Stimulated activated naive CD4-positive, alpha-beta T cell treated with Interleukin-2 at 50 U/mL for 16 hours (primary cell): ENCODE measurements around the gene ST6GALNAC3.
"Not testable (repeated sequence)": the region's sequence is repeated elsewhere in the genome, so short reads cannot be mapped to it uniquely, and the experiment has no call there.

Source experiments
- DNase-seq: peaks from one replicate; lab custom pipeline; 2025; lab: John Stamatoyannopoulos, UW

ST6GALNAC3 gene

DNA sequence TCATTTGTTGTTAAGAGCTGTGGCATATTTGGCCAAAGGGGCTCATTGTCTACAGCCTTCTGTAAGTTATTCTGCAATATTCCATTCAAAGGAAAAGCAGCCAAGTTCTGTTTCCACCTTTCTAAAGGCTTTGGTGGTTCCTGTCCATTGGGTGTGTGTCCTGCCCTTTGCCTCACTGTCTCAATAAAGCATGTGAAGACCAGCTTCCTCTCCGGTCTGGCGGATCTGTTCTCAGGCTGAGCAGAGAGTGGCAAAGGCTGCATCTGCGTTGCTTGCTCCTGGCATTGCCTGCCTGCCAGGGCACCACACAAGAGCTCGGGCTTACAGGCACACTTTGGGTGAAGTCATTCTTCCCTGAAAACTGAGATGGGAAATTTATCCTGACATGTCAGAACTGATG, 34.9 kb downstream of the ST6GALNAC3 start:
- no peak for DNase-seq

GRCh38 chr1:76109901-76110560, 35.5 kb downstream of the ST6GALNAC3 start:
- DNase-seq: no peak

GRCh38 chr1:76110666-76111065, 36.1 kb downstream of the ST6GALNAC3 start:
- DNase-seq: no peak

- not testable (repeated sequence) for DNase-seq
Observed at GRCh38 chr1:76112321-76112720, 37.8 kb downstream of the ST6GALNAC3 start.

DNA sequence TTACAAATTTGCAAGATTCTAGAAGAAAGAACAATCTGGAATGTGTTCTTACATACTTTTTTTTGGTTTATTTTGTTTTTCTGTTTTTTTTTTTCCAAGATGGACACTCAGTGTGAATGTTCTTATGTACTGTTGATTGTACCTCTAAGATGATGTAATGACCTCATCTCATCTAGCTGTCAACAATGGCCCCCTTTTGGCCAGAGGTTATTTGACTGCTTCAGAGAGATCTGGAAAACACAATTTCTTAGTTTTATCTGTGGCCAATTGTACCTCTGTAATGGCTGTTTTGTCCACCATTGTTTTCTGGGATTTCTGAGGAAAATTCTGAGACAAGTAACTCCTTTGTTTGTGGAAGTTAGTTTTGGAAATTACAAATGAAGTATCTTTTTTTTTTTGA, 38.9 kb downstream of the ST6GALNAC3 start:
- DNase-seq: no peak

GRCh38 chr1:76115171-76115570, 40.6 kb downstream of the ST6GALNAC3 start:
- DNase-seq: no peak

DNA sequence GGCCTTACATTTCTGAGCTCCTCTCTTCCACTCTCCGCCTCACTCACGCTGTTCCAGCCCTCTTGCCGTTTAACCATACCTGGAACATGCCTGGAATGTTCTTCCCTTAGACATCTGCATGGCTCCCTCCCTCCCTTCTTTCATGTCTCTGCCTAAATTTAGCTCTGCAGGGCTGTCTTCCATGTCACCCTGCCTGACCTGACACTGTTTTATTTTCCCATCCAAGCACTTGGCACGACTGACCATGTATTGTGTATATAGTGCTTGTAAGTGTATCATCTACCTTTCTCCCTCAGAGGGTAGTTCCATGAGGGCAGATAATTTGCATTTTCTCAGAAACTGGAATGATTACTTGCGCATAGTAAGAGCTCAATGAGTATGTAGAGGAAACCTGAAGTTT, 47.3 kb downstream of the ST6GALNAC3 start:
- no peak for DNase-seq

DNA sequence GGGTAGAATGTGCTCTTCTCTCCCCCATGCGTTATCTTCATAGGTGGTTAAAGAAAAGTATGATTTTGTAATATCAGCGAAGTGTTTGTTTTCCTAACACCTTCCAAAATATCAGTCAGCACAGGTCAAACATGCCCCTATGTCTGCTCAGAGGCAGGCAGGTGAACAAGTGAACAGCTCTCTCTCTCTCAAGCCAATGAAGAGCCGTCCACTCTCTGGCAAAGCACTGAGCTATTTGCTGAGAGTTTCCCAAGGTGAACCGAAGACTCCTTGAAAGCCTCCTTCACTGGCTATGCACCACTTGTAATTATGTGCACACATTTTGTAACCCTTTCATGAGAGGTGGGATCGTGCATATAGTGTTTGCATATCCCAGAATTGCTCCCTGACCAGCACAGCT, 47.7 kb downstream of the ST6GALNAC3 start:
- DNase-seq: no peak

DNA sequence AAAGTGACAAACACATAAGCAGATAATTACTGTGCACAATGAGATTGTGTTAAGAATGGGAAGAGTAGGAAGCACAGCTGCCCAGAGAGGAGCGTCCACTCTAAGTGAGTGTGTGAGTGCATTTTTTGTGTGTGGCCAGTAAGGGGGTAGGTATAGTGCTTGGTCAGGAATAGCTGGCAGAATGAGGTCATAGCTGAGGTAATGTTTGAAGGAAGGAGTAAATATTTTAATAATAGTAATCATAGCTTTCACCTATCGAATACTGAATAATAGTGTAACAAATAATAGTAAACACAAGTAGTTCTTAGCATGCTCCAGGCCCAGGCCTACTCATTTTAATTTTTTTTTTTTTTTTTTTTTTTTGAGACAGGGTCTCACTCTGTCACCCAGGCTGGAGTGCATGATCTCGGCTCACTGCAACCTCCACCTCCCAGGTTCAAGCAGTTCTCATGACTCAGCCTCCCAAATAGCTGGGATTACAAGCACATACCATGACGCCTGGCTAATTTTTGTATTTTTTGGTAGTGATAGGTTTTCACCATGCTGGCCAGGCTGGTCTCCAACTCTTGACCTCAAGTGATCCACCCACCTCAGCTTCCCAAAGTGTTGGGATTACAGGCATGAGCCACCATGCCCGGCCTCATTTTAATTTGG, 49.0 kb downstream of the ST6GALNAC3 start:
- not testable (repeated sequence) for DNase-seq

DNA sequence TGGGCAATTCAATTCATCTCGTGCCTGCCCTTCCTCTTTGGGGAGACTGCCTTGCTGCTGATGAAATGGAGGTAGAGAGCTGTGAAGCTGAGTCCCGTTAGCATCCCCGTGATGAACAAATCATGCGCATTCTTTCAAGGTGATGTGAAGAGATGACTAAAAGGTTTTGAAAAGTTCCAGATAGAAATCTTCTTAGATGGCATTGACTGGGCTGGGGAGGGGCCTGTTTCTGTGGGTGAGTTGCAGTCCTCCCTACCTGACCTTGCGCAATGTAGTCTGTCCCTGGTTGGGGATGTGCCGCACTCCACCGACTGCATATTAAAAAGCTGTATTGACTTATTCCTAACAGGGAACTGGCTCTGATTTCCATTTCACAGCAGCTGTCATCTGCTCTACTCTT, 49.6 kb downstream of the ST6GALNAC3 start:
- no peak for DNase-seq

DNA sequence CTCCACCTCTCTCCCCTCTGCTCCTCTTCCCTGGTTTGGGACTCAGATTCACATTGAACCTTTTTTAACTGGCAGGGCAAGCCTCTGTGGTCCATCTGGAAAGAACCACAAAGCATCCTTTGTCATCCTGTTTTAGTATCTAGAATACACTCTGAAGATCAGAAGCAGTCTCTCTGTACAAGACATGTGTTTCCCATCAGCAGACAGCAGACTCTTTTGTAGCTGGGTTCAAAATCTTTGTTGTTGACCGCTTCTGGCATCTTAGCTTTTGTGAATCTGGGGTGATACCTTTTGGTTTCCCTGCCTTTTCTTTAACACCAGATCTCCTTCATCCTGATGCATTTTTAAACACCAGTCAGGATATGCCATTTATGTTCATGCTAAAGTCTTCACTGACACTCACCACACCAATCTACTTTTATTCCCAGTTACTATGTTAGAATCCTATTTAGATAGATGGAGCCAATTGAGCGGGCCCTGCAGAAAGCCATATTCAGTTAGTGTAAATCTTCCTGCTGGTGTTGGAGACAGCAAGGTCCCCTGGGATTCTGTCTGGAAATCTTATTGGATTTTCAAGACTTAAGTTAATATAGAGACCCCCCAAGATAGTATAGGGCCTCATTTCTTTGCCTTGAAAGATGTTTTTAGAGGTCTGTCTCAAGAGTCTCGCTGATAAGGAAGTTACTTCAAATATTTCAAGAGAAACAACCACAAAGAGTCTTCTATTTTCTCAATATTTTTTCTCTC, 51.1 kb downstream of the ST6GALNAC3 start:
- DNase-seq: no peak

GRCh38 chr1:76128096-76128495, 53.5 kb downstream of the ST6GALNAC3 start:
- DNase-seq: no peak

DNA sequence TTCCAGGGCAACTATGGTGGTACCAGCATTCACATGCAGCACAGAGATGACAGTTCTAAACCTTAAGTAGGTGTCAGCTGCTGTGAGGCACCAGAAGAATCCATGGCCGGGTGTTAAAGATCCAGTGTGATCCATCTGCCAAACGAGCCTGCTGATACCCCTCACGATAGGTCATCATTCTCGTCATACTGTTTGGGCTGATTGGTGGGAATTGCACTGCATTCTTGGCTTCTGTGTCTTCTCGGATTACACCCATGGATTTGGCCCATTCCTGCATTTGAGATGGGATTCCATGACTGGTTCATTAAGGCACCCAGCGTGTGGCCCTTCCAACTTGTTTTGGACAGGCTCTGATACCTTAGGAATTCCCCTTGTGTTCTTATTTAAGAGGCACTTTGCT, 55.2 kb downstream of the ST6GALNAC3 start:
- no peak for DNase-seq

DNA sequence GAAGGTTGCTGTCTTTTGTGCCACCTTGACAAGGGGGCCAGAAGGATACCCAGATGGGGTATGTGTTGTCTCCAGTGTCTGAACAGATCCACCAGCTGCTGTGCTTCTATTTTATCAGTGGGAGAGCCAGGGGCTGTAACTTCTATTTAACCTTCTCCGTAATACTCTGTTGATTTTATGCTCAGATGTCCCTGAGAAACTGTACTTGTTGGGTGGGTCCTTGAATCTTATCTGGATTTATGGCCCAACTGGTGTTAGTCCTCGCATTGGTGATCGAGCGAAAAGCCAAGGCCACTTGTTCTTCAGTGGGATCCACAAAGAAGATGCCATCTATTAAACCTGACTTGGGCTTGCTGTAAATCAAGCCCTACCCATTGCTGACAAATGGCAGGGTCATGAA, 56.4 kb downstream of the ST6GALNAC3 start:
- no peak for DNase-seq

GRCh38 chr1:76133977-76134376, 59.4 kb downstream of the ST6GALNAC3 start:
- no peak for DNase-seq

GRCh38 chr1:76135835-76136234, 61.3 kb downstream of the ST6GALNAC3 start:
- DNase-seq: no peak

DNA sequence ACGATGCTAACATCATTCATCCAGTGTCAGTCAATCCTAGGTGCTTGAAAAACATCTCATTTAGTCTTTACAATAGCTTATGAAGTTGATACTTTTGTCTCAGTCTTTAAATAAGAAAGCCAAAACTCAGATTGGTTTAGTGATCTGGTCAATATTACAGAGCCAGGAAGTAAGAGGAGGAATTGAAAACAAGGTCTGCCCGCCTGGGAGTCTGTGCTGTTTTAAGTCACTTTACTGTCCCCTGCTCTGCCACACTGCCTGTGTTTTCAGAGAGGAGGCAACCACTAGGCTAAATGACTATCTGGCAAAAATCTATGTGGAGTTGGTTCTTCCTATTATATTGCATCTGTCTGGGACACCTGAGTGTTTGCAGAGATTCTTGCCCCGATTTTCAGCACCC, 62.3 kb downstream of the ST6GALNAC3 start:
- no peak for DNase-seq

DNA sequence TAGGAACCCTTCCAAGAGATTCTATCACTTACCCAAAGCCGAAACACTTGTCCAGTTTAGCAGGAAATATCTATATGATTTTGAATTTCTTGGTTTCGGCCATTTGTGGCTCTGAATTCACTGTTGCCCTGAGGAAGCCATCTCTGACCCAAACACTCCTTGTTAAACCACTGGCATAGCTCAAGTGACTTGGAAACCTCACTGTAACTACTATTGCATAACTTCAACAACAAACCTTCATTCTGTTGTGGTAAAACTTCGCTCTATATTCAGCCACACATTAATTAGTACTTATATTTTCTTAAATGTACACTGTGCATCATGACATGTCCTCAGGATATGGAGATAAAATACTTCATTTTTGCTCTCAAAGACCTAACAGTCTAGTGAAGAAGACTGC, 63.2 kb downstream of the ST6GALNAC3 start:
- no peak for DNase-seq

DNA sequence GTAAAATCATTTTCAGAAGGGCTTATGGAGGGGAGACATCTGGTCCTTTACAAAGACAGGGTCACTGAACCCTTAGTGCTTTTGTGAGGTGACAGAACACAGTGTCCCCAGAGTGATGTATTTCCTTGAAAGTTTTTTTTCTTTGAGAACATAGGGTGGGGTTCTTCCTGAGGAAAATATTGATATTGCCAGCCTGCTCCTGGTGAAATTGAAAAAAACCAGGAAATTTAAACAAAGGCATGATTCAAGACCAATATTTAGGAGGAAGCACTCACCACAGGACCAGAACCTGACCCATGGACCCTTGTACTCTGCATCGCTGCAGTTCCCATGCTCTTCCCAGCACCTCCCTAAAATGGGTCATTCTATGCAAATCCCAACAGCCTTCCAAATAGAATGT, 63.7 kb downstream of the ST6GALNAC3 start:
- no peak for DNase-seq

DNA sequence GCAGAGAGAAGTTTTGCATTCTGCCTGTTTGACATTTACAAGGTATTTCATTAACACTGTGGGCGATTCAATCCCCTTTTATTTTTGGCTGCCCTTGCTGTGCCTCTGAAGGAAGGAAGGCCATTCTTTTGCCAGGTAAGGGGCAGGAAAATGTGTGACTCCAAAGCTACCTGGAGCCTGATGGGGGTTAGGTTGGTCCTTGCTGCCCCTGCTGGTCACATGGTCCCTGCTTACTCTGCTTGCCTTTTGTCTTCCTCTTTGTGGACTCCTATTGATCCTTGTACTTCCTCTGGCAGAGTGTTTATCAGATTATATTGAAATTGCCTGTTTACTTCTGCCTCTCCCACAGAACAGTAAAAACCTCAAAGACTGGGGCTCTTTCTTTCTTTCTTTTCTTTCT, 65.7 kb downstream of the ST6GALNAC3 start:
- DNase-seq: no peak

DNA sequence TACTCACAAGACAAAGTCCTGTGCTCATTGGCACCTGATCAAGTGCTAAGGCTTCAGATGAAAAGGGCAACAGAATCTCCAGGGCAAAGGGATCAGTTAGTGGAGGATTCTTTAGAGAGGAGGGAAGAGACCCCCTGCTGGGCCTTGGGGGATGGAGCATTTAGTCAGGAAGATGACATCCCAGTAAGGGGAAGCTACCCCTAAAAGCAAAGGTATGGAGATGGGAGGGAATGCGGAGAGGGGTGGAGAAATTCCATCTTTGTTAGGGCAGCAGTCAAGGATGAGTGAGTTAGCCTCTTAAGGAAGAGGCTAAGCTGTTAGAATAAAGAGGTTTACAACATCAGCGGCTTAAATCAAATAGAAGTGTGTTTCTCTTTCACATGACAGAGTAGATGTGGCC, 67.4 kb downstream of the ST6GALNAC3 start:
- no peak for DNase-seq

DNA sequence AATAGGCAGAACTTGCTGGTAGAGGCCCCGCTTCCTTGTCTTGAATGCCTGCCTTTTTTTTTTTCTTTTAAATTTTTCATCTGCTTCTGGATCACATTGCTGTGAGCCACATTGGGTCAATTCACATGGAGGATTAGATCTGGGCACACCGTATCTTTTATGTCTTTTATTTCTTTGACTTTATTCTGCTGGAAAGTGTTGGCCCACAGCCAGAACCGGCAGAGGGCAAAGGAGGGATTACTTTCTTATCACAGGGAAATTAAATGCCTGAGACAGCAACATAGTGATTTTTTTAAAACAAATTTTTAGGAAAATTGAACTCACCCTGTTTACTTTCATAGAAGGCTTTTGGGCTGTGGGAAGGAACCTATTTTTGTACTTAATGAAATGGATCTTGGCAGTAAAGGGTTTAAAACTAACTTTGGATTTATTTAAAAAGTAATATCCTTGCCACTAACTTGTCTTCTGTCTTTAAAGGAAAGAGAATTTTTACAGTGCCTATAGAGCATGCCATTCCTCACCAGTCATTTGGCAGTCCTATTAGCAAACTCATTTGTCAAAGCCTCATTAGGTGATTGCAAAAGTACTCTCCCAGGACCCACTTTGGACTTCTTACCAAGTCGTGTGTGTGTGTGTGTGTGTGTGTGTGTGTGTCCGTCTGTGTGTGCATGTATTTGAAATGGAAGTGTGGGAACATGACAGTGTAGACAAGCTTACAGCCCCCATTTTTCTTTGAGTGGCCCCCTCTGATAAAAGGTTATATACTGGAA, 68.4 kb downstream of the ST6GALNAC3 start:
- no peak for DNase-seq

- DNase-seq: no peak
Observed at GRCh38 chr1:76144247-76144646, 69.7 kb downstream of the ST6GALNAC3 start.
